GM11168 (cell line): Measurements from ENCODE around the gene CALHM5.

ENCODE experiments used
- in situ Hi-C: fragments of 300-500 bp; cut with MboI; formaldehyde crosslinking; loops from one replicate; pipeline ENCODE4 v1.12.0; 2022; ENCODE audit warnings: low sequenced_read_pairs; ENCODE audit not compliant: unreplicated experiment

The CALHM5 gene

GRCh38 chr6:116500969-116501433 lies 10.4 kb upstream of the CALHM5 start:
- in situ Hi-C loops: no loop called here

GRCh38 chr6:116507324-116507723 lies 4.1 kb upstream of the CALHM5 start:
- in situ Hi-C loops: no loop called here

- in situ Hi-C loops: no loop called here
These were observed 2.9 kb upstream of the CALHM5 start for GRCh38 chr6:116508527-116508926.

GRCh38 chr6:116512111-116512559 lies 696 bp downstream of the CALHM5 start:
- in situ Hi-C loops: no loop called here

GRCh38 chr6:116512734-116513133 lies 1.3 kb downstream of the CALHM5 start:
- in situ Hi-C loops: no loop called here

- in situ Hi-C loops: no loop called here
These were observed 1.9 kb downstream of the CALHM5 start for GRCh38 chr6:116513224-116513875.

- in situ Hi-C loops: no loop called here
These were observed 2.7 kb downstream of the CALHM5 start for GRCh38 chr6:116514111-116514510.

- in situ Hi-C loops: no loop called here
These were observed 3.7 kb downstream of the CALHM5 start for GRCh38 chr6:116515141-116515540.

GRCh38 chr6:116518621-116519368 lies 7.4 kb downstream of the CALHM5 start:
- in situ Hi-C loops: no loop called here

- in situ Hi-C loops: no loop called here
These were observed 11.5 kb downstream of the CALHM5 start for GRCh38 chr6:116522896-116523295.

- in situ Hi-C loops: no loop called here
These were observed 12.8 kb downstream of the CALHM5 start for GRCh38 chr6:116524236-116524635.

GRCh38 chr6:116528133-116528532 lies 16.7 kb downstream of the CALHM5 start:
- in situ Hi-C loops: no loop called here

- in situ Hi-C loops: no loop called here
These were observed 17.3 kb downstream of the CALHM5 start for GRCh38 chr6:116528780-116529179.

GRCh38 chr6:116529466-116530290 lies 18.2 kb downstream of the CALHM5 start:
- in situ Hi-C loops: no loop called here

- in situ Hi-C loops: no loop called here
These were observed 19.0 kb downstream of the CALHM5 start for GRCh38 chr6:116530436-116530835.

- in situ Hi-C loops: no loop called here
These were observed 20.5 kb downstream of the CALHM5 start for GRCh38 chr6:116531675-116532570.

GRCh38 chr6:116533233-116533957 lies 22.0 kb downstream of the CALHM5 start:
- in situ Hi-C loops: no loop called here

- in situ Hi-C loops: no loop called here
These were observed 23.7 kb downstream of the CALHM5 start for GRCh38 chr6:116535109-116535508.

- in situ Hi-C loops: no loop called here
These were observed 24.8 kb downstream of the CALHM5 start for GRCh38 chr6:116536216-116536621.
